Endothelial cell of coronary artery (primary cell): Measurements from ENCODE around the gene SHKBP1. TPM values are rescaled to one million over a fixed set of nuclear protein-coding genes. Genes with fewer than 3 reads are reported as not detected.

Experiments used
- total RNA-seq: library from RNA; depleted of rRNA; stranded (reverse); fragments of >200 nt; gene quantifications from 2 replicates; pipeline ENCODE4 v1.2.3, GENCODE V29; 2014

The SHKBP1 gene
- total RNA-seq: 23.8 and 25.1 TPM in 2 replicates

GRCh38 chr19:40576585-40577451 is at the start of gene SHKBP1:
Gene SHKBP1 (plus strand): TSS chr19:40576873. CDS start chr19:40576900, 27 bp downstream.

GRCh38 chr19:40601134-40601974 is 24.7 kb downstream of the SHKBP1 start, which contains the start of gene LTBP4:
Gene LTBP4 (plus strand): TSS chr19:40601369. CDS start chr19:40601388, 19 bp downstream.

Other genes starting within 250 kb of the SHKBP1 start
- gene C19orf47, start 228.5 kb upstream of the SHKBP1 start, total RNA-seq: 4.3 and 4.4 TPM in 2 replicates
- gene PLD3, start 228.2 kb upstream of the SHKBP1 start, total RNA-seq: 92.4 and 132 TPM in 2 replicates
- gene HIPK4, start 186.7 kb upstream of the SHKBP1 start, total RNA-seq: under 0.01 and 0.09 TPM in 2 replicates
- 0.81 and 1.1 TPM in 2 replicates for gene PRX, start 163.5 kb upstream of the SHKBP1 start, total RNA-seq
- 18.1 and 23.8 TPM in 2 replicates for gene SERTAD1, start 150.9 kb upstream of the SHKBP1 start, total RNA-seq
- gene SERTAD3, start 132.5 kb upstream of the SHKBP1 start, total RNA-seq: 13.7 and 15.2 TPM in 2 replicates
- gene BLVRB, start 111.1 kb upstream of the SHKBP1 start, total RNA-seq: 56.2 and 67.8 TPM in 2 replicates
- gene SPTBN4, start 109.9 kb upstream of the SHKBP1 start, total RNA-seq: 0.09 and 0.28 TPM in 2 replicates
- gene LTBP4, start 24.5 kb downstream of the SHKBP1 start, total RNA-seq: 10.4 and 15.4 TPM in 2 replicates
- gene NUMBL, start 113.8 kb downstream of the SHKBP1 start, total RNA-seq: 14.0 and 20.6 TPM in 2 replicates
- gene COQ8B, start 140.0 kb downstream of the SHKBP1 start, total RNA-seq: 15.2 and 25.0 TPM in 2 replicates
- gene ITPKC, start 140.2 kb downstream of the SHKBP1 start, total RNA-seq: 15.0 and 20.7 TPM in 2 replicates
- 0.36 and 1.0 TPM in 2 replicates for gene ACTMAP, start 173.6 kb downstream of the SHKBP1 start, total RNA-seq
- gene SNRPA, start 174.3 kb downstream of the SHKBP1 start, total RNA-seq: 48.4 and 51.1 TPM in 2 replicates
- gene MIA, start 198.6 kb downstream of the SHKBP1 start, total RNA-seq: not detected in 2 replicates
- gene RAB4B, start 201.4 kb downstream of the SHKBP1 start, total RNA-seq: 5.6 and 7.7 TPM in 2 replicates
- 107 and 118 TPM in 2 replicates for gene EGLN2, start 222.3 kb downstream of the SHKBP1 start, total RNA-seq